WTC11 (cell line): ENCODE measurements around the gene STX8. TPM values are rescaled to one million over a fixed set of nuclear protein-coding genes. Genes with fewer than 3 reads are reported as not detected.

Experiments used
- ATAC-seq: fragments of 200-7000 bp; cut with Tn5 transposase; 2 replicates; pipeline ENCODE4 v1.10.0; 2021; ENCODE audit warnings: mild to moderate bottlenecking, moderate library complexity
- CTCF ChIA-PET: fragments of 300-600 bp; sonication (Branson Sonifier 250); formaldehyde crosslinking; loops from one replicate; lab custom pipeline; 2021; ENCODE audit warnings: antibody characterized with exemption; lab: Charles Lee
- POLR2A ChIA-PET: fragments of 350-600 bp; sonication (Branson Sonifier 250); formaldehyde crosslinking; loops from one replicate; lab custom pipeline; 2021; ENCODE audit warnings: antibody characterized with exemption; lab: Charles Lee
- DNase-seq: peaks from one replicate; pipeline ENCODE4 v3.0.0; 2021; ENCODE audit warnings: low spot score
- H3K27ac Mint-ChIP-seq: 2 replicates; pipeline ENCODE4 v1.8.0; 2021; ENCODE audit warnings: mixed read lengths
- H3K27me3 Mint-ChIP-seq: 2 replicates; pipeline ENCODE4 v1.8.0; 2021; ENCODE audit warnings: low read depth, mild to moderate bottlenecking, moderate library complexity, mixed read lengths
- H3K36me3 Mint-ChIP-seq: 2 replicates; pipeline ENCODE4 v1.8.0; 2021; ENCODE audit warnings: mixed read lengths
- H3K4me1 Mint-ChIP-seq: 2 replicates; pipeline ENCODE4 v1.8.0; 2022; ENCODE audit warnings: mixed read lengths
- H3K4me3 Mint-ChIP-seq: 2 replicates; pipeline ENCODE4 v1.8.0; 2021; ENCODE audit warnings: mild to moderate bottlenecking, moderate library complexity, mixed read lengths
- H3K9me3 Mint-ChIP-seq: 2 replicates; pipeline ENCODE4 v1.8.0; 2021; ENCODE audit warnings: mixed read lengths
- ATF6 ChIP-seq: sonication (generic); formaldehyde crosslinking; IDR thresholded peaks from 2 replicates; pipeline ENCODE4 v1.8.1; 2023; ENCODE audit warnings: mild to moderate bottlenecking, missing genetic modification reagents
- CBFB ChIP-seq: sonication (generic); formaldehyde crosslinking; IDR thresholded peaks from 2 replicates; pipeline ENCODE4 v1.8.1; 2022; ENCODE audit warnings: mild to moderate bottlenecking, low read depth, missing genetic modification reagents
- EMX1 ChIP-seq: fragments of 250-450 bp; sonication (Bioruptor Pico); IDR thresholded peaks from 2 replicates; pipeline ENCODE4 v1.8.0; 2021; ENCODE audit warnings: mild to moderate bottlenecking
- IRF1 ChIP-seq: sonication (generic); formaldehyde crosslinking; IDR thresholded peaks from 2 replicates; pipeline ENCODE4 v1.8.0; 2023; ENCODE audit warnings: missing genetic modification reagents
- JAZF1 ChIP-seq: fragments of 250-450 bp; sonication (Bioruptor Pico); IDR thresholded peaks from 2 replicates; pipeline ENCODE4 v1.9.0; 2021; ENCODE audit warnings: moderate library complexity, mild to moderate bottlenecking, inconsistent platforms
- KAT7 ChIP-seq: sonication (generic); formaldehyde crosslinking; IDR thresholded peaks from 2 replicates; pipeline ENCODE4 v1.8.1; 2023; ENCODE audit warnings: missing genetic modification reagents, mild to moderate bottlenecking, borderline replicate concordance
- MYBL2 ChIP-seq: sonication (generic); formaldehyde crosslinking; IDR thresholded peaks from 2 replicates; pipeline ENCODE4 v1.8.1; 2023; ENCODE audit warnings: mild to moderate bottlenecking, moderate library complexity, missing genetic modification reagents
- NR2C2 ChIP-seq: sonication (generic); formaldehyde crosslinking; IDR thresholded peaks from 2 replicates; pipeline ENCODE4 v1.8.0; 2022; ENCODE audit warnings: mild to moderate bottlenecking, missing genetic modification reagents
- PREB ChIP-seq: sonication (generic); formaldehyde crosslinking; IDR thresholded peaks from 2 replicates; pipeline ENCODE4 v1.8.1; 2022; ENCODE audit warnings: mild to moderate bottlenecking, missing genetic modification reagents, moderate library complexity, borderline replicate concordance
- PRRX2 ChIP-seq: fragments of 250-450 bp; sonication (Bioruptor Pico); IDR thresholded peaks from 2 replicates; pipeline ENCODE4 v1.8.0; 2021; ENCODE audit warnings: mild to moderate bottlenecking
- SP1 ChIP-seq: sonication (generic); formaldehyde crosslinking; conservative IDR thresholded peaks from 2 replicates; pipeline ENCODE4 v1.8.1; 2022; ENCODE audit warnings: missing genetic modification reagents
- TEAD1 ChIP-seq: sonication (generic); formaldehyde crosslinking; IDR thresholded peaks from 2 replicates; pipeline ENCODE4 v1.8.0; 2022; ENCODE audit warnings: mild to moderate bottlenecking, missing genetic modification reagents
- USF1 ChIP-seq: sonication (generic); formaldehyde crosslinking; IDR thresholded peaks from 2 replicates; pipeline ENCODE4 v1.8.0; 2022; ENCODE audit warnings: mild to moderate bottlenecking, missing genetic modification reagents
- ZBTB21 ChIP-seq: sonication (generic); formaldehyde crosslinking; IDR thresholded peaks from 2 replicates; pipeline ENCODE4 v1.8.1; 2023; ENCODE audit warnings: mild to moderate bottlenecking, missing genetic modification reagents, borderline replicate concordance
- ZMAT4 ChIP-seq: fragments of 250-450 bp; sonication (Bioruptor Pico); IDR thresholded peaks from 2 replicates; pipeline ENCODE4 v1.9.0; 2021; ENCODE audit warnings: mild to moderate bottlenecking
- ZNF263 ChIP-seq: sonication (generic); formaldehyde crosslinking; IDR thresholded peaks from 2 replicates; pipeline ENCODE4 v1.8.1; 2022; ENCODE audit warnings: low read depth, mild to moderate bottlenecking, moderate library complexity, missing genetic modification reagents
- ZNF317 ChIP-seq: sonication (generic); formaldehyde crosslinking; IDR thresholded peaks from 2 replicates; pipeline ENCODE4 v1.8.1; 2023; ENCODE audit warnings: low read depth, mild to moderate bottlenecking, moderate library complexity, missing genetic modification reagents, borderline replicate concordance
- total RNA-seq: library from RNA; stranded (reverse); gene quantifications from 3 replicates; pipeline ENCODE4 v1.2.3, GENCODE V29; 2021
- TF ChIP-seq, protein P1 (sequence below): sonication (generic); formaldehyde crosslinking; IDR thresholded peaks from 2 replicates; pipeline ENCODE4 v1.8.1; 2022; ENCODE audit warnings: low read depth, missing genetic modification reagents, borderline replicate concordance
- TF ChIP-seq, protein P2 (sequence below): fragments of 250-450 bp; sonication (Bioruptor Pico); IDR thresholded peaks from 2 replicates; pipeline ENCODE4 v2.1.2; 2022; ENCODE audit warnings: mild to moderate bottlenecking, moderate library complexity
- TF ChIP-seq, protein P3 (sequence below): sonication (generic); formaldehyde crosslinking; conservative IDR thresholded peaks from 2 replicates; pipeline ENCODE4 v1.8.1; 2022; ENCODE audit warnings: mild to moderate bottlenecking, missing genetic modification reagents
- TF ChIP-seq, protein P4 (sequence below): sonication (generic); formaldehyde crosslinking; IDR thresholded peaks from 2 replicates; pipeline ENCODE4 v1.8.1; 2023; ENCODE audit warnings: mild to moderate bottlenecking, missing genetic modification reagents, moderate library complexity

The STX8 gene
- total RNA-seq, 1 experiment from 2014 or later = 39.9 TPM

DNA sequence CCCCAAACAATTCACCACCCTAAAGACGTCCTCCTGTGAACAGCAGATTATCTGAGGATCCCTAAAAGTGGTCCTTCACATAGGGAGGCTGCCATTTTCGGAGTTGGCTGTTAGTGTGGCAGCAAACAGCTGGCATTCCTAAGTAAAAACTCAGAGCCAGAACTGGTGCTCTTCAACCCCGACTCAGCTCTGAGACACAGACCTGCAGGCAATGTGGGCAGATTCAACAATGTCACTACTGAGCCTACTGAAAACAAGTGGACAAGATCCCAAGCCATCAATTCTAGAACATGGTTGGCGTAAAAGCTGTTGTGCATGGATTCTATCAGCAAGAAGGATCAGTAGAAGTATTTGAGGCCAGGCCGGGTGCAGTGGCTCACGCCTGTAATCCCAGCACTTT lies 307.1 kb downstream of the STX8 start:
- ATAC-seq (no peak), DNase-seq (no peak)
- H3K36me3 Mint-ChIP-seq = no peaks in the 10 kb centered on the region
- no peak overlapping the region; the same call in 1 of the 2 replicates for H3K27ac Mint-ChIP-seq
- ChIA-PET CTCF (no interaction called here), POLR2A (no interaction called here)
- H3K4me3 Mint-ChIP-seq = no peak overlapping the region
- H3K27me3 Mint-ChIP-seq = no peaks in the 10 kb centered on the region
- no peaks in the 10 kb centered on the region for H3K9me3 Mint-ChIP-seq
- TF ChIP-seq IRF1 (CRISPR knock-in tag) (no peak), MYBL2 (CRISPR knock-in tag) (no peak), TEAD1 (CRISPR knock-in tag) (no peak), EMX1 (CRISPR knock-in tag) (no peak), PREB (CRISPR knock-in tag) (no peak), NR2C2 (CRISPR knock-in tag) (no peak), SP1 (CRISPR knock-in tag) (no peak), KAT7 (CRISPR knock-in tag) (no peak), JAZF1 (CRISPR knock-in tag) (no peak)
- H3K4me1 Mint-ChIP-seq = peaks cover 5% of the 10 kb centered on the region

GRCh38 chr17:9266697-9267117 lies 308.9 kb downstream of the STX8 start:
- H3K36me3 Mint-ChIP-seq = no peaks in the 10 kb centered on the region
- no peak overlapping the region for H3K27ac Mint-ChIP-seq
- CTCF ChIA-PET = no interaction called here
- no peaks in the 10 kb centered on the region for H3K9me3 Mint-ChIP-seq
- no peaks in the 10 kb centered on the region for H3K27me3 Mint-ChIP-seq
- no peak overlapping the region for H3K4me3 Mint-ChIP-seq
- no peaks in the 10 kb centered on the region for H3K4me1 Mint-ChIP-seq
- POLR2A ChIA-PET = no interaction called here
- DNase-seq (no peak), ATAC-seq (no peak)
- TF ChIP-seq USF1 (CRISPR knock-in tag) (no peak), CBFB (CRISPR knock-in tag) (no peak)
- TF ChIP-seq, protein P1, sequence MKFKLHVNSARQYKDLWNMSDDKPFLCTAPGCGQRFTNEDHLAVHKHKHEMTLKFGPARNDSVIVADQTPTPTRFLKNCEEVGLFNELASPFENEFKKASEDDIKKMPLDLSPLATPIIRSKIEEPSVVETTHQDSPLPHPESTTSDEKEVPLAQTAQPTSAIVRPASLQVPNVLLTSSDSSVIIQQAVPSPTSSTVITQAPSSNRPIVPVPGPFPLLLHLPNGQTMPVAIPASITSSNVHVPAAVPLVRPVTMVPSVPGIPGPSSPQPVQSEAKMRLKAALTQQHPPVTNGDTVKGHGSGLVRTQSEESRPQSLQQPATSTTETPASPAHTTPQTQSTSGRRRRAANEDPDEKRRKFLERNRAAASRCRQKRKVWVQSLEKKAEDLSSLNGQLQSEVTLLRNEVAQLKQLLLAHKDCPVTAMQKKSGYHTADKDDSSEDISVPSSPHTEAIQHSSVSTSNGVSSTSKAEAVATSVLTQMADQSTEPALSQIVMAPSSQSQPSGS (CRISPR knock-in tag) = no peak

GRCh38 chr17:9266031-9266680 lies 309.5 kb downstream of the STX8 start:
- POLR2A ChIA-PET = no interaction called here
- Mint-ChIP-seq H3K27ac (no peak overlapping the region), H3K4me1 (no peaks in the 10 kb centered on the region), H3K36me3 (no peaks in the 10 kb centered on the region), H3K27me3 (no peaks in the 10 kb centered on the region), H3K9me3 (no peaks in the 10 kb centered on the region), H3K4me3 (no peak overlapping the region)
- no peak for DNase-seq
- CTCF ChIA-PET = no interaction called here
- no peak for ATAC-seq
- TF ChIP-seq USF1 (CRISPR knock-in tag) = no peak
- no peak for TF ChIP-seq NR2C2 (CRISPR knock-in tag)
- TF ChIP-seq ATF6 (CRISPR knock-in tag) = no peak
- TF ChIP-seq, protein P2, sequence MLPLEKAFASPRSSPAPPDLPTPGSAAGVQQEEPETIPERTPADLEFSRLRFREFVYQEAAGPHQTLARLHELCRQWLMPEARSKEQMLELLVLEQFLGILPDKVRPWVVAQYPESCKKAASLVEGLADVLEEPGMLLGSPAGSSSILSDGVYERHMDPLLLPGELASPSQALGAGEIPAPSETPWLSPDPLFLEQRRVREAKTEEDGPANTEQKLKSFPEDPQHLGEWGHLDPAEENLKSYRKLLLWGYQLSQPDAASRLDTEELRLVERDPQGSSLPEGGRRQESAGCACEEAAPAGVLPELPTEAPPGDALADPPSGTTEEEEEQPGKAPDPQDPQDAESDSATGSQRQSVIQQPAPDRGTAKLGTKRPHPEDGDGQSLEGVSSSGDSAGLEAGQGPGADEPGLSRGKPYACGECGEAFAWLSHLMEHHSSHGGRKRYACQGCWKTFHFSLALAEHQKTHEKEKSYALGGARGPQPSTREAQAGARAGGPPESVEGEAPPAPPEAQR = no peak
- no peak for TF ChIP-seq ZMAT4 (CRISPR knock-in tag)
- TF ChIP-seq, protein P3, sequence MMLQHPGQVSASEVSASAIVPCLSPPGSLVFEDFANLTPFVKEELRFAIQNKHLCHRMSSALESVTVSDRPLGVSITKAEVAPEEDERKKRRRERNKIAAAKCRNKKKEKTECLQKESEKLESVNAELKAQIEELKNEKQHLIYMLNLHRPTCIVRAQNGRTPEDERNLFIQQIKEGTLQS = no peak
- TF ChIP-seq ZNF317 (CRISPR knock-in tag) = no peak
- no peak for TF ChIP-seq ZBTB21 (CRISPR knock-in tag)
- no peak for TF ChIP-seq PRRX2 (CRISPR knock-in tag)
- TF ChIP-seq MYBL2 (CRISPR knock-in tag) = no peak
- no peak for TF ChIP-seq ZNF263 (CRISPR knock-in tag)
- TF ChIP-seq, protein P4, sequence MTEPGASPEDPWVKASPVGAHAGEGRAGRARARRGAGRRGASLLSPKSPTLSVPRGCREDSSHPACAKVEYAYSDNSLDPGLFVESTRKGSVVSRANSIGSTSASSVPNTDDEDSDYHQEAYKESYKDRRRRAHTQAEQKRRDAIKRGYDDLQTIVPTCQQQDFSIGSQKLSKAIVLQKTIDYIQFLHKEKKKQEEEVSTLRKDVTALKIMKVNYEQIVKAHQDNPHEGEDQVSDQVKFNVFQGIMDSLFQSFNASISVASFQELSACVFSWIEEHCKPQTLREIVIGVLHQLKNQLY (CRISPR knock-in tag) = no peak
